HG02840 (cell line): ENCODE measurements around the gene KLHL26.

ENCODE experiments used
- ATAC-seq: cut with Tn5 transposase; IDR thresholded peaks from one replicate; pipeline ENCODE4 v1.9.1; 2021; ENCODE audit warnings: mild to moderate bottlenecking, moderate library complexity, moderate number of reproducible peaks; ENCODE audit not compliant: unreplicated experiment, low FRiP score

The KLHL26 gene

DNA sequence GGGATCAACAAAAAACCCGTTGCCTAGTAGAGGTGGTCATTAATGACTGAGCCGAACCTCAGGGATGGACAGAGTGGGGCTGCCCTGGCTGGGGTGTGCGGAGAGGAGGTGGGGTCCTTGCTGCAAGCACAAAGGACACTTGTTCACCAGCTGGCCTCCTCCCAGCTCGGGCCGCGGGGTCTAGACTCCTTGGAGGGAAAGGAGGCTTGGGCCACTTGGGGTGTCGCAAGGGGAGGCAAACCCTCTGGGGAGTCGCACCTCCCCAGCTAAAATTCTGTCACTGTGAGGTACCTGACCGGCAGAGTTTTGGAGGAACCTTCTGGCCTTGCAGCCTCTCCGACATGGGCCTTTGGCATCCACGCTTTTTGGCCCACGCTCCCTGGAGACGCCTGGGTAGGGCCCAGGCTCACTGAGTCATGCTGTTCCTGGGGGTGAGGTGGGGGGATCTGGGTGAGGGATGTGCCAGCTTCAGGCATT, 8.2 kb downstream of the KLHL26 start:
- ATAC-seq, result no peak

- ATAC-seq, result no peak
Measured at GRCh38 chr19:18646535-18647370, 9.9 kb downstream of the KLHL26 start.

GRCh38 chr19:18647371-18647767, 10.5 kb downstream of the KLHL26 start:
- no peak for ATAC-seq

DNA sequence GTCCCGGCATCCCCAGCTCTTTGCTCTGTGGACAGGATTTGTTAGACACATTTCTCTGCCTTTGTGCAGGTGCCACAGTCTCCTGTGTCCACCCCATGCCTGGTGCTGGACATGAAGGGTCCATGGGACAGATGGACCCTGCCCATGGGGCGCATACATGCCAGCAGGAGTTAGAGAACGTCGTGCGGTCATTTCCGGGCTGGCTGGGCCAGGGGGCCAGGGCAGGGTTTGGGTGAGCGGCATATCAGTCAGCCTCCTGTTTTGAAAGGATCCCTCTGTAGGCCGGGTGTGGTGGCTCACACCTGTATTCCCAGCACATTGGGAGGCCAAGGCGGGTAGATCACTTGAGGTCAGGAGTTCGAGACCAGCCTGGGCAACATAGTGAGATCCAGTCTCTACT, 11.0 kb downstream of the KLHL26 start:
- ATAC-seq, result no peak

- no peak for ATAC-seq
Measured at GRCh38 chr19:18648973-18649315, 12.1 kb downstream of the KLHL26 start.

DNA sequence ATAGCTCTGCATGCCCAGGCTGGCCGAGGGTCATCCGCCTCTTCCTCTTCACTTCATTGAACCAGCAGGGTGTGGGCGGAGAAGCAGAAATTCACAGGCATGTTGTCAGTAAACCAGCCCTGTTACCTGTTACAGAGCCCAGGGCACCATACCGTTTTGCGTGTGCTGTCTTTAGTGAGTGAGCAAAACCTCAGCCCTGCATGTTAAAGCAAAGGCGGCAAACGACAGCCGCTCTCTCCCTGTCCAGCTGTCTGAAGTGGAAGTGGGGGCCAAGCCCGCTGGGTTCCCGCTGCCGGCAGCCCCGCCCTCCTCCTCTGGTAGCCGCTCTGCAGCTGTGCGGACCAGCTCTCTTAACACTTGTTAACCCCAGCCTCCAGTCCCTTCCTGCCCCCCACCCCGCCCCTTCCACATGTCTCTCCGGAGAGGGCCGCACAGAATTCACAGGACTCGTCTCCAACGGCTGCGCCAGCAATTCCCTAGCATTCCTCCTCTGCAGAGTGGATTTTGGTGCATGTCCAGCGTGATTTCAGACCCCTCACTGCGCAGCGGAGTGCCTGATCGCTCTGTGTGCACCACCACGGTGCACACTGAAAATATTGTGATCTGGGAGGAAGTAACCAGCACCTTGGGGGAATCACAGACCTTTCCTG, 12.7 kb downstream of the KLHL26 start:
- no peak for ATAC-seq

DNA sequence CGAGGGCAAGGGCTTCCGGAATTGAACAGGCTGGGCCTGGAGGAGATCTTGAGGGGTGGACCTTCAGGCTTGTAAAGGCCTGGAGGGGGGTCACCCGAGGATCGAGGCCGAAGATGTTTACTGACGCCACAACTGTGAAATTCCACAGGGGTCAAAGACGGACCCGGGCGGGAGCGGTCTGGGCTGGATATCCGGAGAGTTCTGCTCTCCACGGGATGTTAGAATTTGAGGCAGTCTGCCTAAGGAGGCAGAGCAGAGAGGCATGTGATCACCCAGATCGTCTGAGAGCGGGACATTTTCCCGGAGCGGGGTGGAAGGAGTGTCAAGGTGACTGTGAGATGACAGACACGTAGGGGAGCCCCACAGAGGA, 13.2 kb downstream of the KLHL26 start:
- ATAC-seq, result no peak

GRCh38 chr19:18650468-18651041, 13.7 kb downstream of the KLHL26 start:
- no peak for ATAC-seq

GRCh38 chr19:18651300-18651699, 14.5 kb downstream of the KLHL26 start:
- no peak for ATAC-seq

DNA sequence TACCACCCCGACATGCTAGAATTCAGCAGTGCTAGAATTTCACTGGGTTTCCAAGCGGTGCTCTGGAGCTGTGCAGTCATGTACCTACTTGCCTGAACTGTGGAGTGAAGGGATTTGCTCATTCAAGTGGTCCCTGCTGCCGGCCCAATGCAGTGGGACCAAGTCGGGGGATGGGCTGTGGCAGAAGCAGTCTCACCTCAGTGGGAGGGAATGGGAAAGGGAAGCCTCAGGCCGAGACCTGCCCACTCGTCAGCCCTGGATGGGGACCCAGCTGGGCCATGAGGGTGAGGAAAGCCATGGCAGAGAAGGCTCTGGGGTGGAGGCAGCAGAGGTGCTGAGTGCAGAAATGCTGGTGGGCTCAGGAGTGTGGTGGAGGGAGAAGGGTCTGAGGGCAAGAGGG, 14.9 kb downstream of the KLHL26 start:
- no peak for ATAC-seq

GRCh38 chr19:18653853-18654252, 17.0 kb downstream of the KLHL26 start:
- no peak for ATAC-seq

GRCh38 chr19:18654469-18654868, 17.6 kb downstream of the KLHL26 start:
- ATAC-seq, result no peak

DNA sequence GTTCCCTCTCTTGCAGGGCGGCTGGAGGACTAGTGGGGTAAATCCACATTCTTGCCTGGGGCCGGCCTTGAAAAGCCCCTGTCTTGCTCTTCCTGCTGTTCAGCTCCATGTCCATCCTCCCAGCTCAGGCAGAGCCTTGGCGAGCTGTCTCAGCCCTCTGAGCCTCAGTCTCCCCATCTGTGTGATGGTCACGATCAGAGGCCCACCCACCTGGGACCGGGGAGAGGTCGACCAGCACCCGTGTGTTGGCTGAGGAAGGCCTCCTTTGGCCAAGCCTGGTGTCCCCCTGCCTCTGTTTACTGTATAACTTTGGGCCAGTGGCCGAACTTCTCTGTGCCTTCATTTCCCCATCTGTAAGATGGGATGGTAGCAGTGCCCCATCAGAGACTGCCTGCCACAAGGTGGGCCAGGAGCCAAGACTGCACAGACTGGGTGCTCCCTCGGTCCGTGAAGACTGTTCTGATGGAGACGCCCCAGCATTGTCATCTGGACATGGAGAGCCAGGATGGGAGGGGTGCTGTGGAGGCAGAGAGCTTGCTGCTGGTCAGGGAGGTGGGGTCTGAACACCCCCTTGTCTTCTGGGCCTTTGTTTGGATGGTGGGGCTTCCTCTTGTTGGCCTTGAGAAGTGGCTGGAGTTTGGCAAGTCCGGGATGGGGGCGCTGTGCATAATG, 18.5 kb downstream of the KLHL26 start:
- no peak for ATAC-seq

- no peak for ATAC-seq
Measured at GRCh38 chr19:18656337-18657086, 19.7 kb downstream of the KLHL26 start.

GRCh38 chr19:18657590-18658365, 20.9 kb downstream of the KLHL26 start:
- ATAC-seq, result no peak

DNA sequence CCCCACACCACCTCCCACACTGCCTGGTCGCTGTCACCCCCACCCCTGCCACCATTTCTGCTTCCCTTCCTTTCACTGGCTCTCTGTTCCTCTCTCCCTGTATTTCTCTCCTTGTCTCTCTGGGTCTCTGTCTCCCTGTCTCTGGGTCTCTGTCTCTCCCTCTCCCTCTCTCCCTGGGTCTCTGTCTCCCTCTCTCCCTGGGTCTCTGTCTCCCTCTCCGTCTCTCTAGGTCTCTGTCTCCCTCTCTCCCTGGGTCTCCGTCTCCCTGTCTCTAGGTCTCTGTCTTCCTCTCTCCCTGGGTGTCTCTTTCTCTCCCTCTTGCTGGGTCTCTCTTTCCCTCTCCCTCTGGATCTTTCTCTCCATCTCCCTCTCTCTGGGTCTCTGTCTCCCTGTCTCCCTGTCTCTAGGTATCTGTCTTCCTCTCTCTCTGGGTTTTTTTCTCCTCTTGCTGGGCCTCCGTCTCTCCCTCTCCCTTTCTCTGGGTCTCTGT, 21.6 kb downstream of the KLHL26 start:
- no peak for ATAC-seq

DNA sequence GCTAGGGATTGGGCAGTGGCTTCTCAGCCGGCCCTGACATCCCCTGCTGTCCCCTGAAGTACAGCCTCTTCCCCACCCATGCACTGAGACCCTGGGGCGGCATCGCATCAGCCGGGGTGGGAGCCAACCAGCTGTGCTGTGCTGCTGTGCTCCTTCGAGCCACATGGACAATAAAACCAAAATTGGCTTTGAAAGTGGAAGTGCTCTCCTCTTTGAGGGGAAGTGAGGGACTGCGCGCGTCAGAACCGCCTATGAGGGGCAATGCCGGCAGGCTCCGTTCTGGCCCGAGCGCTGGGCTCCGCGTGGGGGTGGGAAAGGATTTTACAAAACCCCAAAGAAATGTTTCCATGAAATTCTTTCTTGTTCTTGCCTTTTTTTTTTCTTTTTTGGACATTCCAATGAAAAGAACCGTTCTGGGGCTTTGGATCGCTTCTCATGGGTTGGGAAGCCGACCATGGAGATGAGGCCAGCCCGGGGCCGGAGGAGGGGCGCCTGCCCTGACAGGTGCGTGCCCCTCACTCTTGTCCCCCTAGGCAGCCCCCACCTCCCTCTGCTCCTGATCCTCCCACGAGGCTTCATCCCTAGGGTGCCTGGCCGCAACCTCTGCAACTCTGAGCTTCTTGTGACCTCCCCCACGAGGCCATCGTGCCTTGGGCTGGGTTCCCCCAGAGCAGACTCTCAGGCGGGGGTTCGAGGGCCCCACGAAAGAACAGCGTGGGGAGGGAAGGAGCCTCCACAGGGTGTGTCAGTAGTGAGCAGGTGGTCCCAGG, 22.6 kb downstream of the KLHL26 start:
- ATAC-seq, result no peak

DNA sequence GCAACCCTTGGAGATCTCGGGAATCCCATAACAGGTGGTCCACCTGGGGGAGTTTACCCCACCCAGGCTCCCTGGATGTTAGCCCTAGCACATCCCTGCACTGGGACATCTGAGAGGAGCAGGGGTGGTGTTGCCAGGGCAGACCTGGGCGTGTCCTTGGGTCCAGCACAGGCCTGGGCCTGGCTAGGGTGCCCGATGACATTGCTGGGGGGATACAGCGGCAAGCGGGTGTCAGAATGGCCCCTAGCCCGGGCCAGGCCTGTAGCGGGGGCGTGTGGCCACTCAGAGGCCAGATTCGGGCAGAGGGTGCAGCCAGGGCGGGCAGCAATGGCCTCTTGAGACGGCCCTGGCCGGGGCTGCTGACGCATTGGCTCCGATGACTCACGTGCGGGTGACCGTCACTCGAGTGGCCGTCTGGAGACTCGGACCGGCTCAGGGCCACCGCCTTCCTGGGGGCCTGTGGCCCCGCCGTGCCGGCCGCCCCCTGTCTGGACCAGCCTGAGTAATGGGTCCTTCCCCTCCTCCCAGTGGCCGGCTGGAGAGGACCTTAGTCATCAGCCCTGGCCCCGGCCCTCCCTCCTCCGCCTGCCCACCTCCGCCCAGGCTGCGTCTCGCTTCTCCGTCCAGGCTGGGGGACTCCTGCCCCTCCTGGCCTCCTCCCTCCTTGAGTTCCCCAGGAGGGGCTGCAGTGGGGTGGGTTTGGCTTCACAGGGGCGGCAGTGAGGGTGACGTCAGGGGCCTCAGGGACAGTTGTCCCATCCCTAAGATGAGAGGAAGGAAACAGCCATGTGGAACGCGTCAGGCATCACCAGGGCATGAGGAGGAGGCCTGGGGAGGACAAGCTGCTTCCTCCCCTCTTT, 23.5 kb downstream of the KLHL26 start:
- no peak for ATAC-seq
